ENCODE results near the gene CASQ1.

DNA sequence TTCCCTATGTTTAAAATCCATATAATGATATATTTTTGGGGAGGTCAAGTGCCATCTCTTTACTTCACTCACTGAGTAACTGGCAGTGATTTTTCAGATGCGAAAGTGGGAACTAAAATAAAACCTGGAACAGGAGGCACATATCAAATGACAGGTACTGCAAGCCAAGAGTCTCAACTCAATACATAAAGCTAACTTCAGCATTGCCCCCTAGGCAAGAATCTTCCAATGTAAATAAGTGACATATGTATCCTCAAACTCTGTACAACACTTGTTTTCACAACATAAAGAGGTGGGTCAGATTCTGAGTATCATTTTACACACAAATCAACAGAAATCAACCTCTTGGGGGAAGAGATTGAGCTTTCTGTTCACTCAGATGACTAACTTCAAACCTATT, 53.8 kb downstream of the CASQ1 start:
- TF ChIP-seq, protein P1, sequence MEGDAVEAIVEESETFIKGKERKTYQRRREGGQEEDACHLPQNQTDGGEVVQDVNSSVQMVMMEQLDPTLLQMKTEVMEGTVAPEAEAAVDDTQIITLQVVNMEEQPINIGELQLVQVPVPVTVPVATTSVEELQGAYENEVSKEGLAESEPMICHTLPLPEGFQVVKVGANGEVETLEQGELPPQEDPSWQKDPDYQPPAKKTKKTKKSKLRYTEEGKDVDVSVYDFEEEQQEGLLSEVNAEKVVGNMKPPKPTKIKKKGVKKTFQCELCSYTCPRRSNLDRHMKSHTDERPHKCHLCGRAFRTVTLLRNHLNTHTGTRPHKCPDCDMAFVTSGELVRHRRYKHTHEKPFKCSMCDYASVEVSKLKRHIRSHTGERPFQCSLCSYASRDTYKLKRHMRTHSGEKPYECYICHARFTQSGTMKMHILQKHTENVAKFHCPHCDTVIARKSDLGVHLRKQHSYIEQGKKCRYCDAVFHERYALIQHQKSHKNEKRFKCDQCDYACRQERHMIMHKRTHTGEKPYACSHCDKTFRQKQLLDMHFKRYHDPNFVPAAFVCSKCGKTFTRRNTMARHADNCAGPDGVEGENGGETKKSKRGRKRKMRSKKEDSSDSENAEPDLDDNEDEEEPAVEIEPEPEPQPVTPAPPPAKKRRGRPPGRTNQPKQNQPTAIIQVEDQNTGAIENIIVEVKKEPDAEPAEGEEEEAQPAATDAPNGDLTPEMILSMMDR (IDR thresholded peaks at IDR 0.05; ENCODE audit: insufficient read depth, low read depth, low read length) = no peak
- no peak for TF ChIP-seq EZH2 (IDR thresholded peaks at IDR 0.05; ENCODE audit: insufficient read depth, low read length)

All from astrocyte (in vitro differentiated cells and primary cell).